HG03460 (cell line): ENCODE measurements around the gene NMNAT1.
"Not testable (repeated sequence)": the region's sequence is repeated elsewhere in the genome, so short reads cannot be mapped to it uniquely, and the experiment has no call there.

Experiments used
- ATAC-seq: cut with Tn5 transposase; IDR thresholded peaks from one replicate; pipeline ENCODE4 v1.9.1; 2021; ENCODE audit not compliant: unreplicated experiment

Gene NMNAT1

DNA sequence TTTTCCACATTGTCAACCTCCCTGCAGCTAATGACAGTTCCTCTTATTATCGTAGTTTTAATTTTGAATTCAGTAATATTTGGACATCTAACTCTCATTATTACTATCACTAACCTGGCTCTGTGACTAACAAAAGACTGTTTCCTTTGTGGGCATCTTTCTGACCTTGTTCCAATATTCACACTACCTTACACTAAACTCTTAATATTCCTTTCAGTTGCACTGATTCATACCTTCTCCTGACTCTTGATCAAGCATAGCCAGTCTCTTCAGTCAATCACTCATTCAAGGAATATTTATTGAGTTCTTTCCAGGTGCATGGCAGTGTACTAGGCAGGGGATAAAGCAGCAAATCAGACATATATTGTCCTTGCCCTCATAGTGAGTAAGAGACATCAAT is 25.4 kb upstream of the NMNAT1 start:
- ATAC-seq = no peak

DNA sequence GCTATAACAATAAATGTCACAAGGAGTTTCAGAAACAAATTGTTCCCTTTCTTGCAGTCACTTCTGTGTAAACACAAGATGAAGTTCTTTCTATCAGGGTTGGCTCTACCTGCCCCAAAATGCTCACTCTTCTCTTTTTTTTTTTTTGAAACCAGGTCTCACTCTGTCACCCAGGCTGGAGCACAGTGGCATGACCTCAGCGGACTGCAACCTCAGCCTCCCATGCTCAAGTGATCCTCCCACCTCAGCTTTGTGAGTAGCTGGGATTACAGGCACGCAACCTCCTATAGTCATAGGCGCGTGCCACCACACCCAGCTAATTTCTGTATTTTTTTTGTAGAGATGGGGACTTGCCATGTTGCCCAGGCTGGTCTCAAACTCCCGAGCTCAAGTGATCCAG is 22.7 kb upstream of the NMNAT1 start:
- no peak for ATAC-seq

DNA sequence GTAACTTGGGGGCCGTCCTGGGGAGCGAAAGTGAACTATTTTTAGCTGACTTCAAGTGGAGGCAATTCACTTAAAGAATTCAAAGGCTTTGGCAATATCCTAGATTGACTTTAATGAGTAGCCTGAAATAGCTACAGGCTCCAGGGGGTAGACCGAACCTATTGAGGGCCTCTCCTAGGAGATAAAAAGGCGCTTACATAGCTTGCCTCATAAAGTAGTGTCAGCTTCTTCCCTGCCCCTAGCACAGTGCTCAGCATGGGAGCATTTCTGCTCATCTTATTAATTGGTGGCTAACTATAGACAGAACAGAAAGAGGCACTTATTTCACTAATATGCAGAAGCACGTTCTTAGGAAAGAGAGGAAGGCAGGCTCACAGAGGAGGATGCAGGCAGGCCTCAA is 20.9 kb upstream of the NMNAT1 start:
- ATAC-seq = no peak

DNA sequence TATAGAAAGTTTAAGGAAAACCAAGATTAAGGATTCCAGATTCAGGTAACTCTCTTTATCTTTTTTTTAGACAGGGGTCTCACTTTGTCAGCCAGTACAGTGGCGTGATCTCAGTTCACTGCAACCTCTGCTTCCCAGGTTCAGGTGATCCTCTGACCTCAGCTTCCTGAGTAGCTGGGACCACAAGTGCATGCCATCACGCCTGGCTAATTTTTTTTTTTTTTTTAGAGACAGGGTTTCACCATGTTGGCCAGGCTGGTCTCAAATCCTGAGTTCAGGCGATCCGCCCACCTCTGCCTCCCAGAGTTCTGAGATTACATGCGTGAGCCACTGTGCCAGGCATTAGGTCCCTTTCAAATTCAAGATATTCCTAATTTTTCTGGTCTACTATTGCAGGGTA is 16.0 kb upstream of the NMNAT1 start:
- ATAC-seq = no peak

DNA sequence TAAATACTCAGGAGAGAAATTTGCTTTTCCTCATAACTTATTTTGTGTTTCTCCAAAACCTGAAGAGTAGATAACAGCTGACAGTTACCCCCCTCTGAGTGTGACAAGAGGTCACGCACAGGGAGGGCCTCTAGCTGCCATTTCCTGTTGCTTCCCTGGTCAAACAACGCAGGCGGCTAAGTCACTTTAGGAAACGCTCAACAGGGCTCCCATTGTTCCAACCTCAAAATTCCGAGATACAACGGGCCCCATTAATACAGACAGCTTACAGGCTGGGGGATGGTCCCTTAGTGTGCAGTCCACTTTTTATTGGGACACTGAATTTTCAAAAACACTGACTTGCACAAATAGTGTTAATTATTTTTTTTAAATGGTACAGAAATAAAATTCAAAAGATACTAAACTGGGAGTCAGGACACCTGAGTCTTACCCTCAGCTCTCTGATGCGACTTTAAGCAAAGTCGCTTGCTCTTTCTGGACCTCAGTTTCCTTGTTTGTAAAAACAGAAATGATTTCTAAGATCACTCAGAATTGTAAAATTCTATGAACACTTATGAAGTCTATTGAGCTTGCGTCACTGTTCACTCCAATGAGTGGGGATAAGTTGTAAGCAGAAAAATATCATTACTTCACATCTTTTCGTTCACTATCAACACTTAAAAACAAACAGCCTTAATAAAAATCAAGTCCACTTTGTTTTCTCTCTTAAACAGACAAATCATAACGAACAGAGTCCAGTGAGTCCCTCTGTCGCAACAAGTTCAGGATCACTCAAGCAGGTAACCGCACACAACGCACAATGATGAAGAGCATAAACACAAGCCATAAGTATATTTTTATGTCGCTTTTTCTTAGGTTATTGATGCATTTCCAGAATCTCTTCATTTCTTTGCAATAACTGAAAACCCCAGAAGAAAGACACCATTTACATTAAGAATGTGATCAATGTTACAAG is 13.6 kb upstream of the NMNAT1 start:
- no peak for ATAC-seq

DNA sequence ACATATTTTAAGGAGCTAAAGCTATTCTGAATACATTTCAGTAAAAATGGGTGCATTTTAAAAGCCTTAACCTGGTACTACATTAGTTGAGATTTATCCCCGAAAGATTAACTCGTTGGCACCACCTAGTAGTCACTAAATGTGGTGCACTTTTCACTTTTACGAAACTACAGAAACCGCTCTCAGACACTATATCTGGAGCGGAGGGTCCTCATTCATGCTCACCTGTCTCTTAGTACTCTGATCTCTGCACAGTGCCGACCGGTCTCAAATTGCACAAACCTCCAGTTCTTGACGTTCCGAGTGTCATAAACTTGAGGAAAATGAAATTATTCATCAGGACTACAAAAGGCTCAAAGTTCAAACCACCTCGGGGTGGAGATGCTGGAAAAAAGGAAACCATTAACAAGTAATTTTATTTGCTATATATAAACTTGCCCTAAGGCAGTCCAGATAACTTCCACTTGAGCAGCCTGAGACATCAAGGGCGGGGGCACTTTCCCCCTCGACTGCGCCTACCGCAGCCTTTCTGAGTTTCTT is 806 bp upstream of the NMNAT1 start:
- ATAC-seq = peak; percentile 12

DNA sequence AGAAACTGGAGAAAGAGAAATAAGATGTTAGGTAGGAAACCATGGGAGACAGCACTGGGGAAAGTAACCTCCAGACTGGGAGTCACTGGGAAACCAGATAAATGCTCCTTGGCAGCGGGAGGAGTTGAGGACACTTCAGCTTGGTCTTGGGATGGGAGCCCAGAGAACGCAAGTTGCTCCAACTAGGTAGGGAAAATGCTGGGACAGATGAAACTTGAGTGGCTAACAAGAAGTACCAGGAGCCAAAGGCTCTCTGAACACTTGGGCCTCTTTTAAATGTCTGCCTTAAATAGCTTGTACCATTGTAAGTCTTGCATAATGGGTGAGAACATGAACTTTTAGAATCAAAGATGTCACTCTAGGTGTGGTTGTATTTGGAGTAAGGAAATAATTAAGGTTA is 3.0 kb downstream of the NMNAT1 start:
- no peak for ATAC-seq

DNA sequence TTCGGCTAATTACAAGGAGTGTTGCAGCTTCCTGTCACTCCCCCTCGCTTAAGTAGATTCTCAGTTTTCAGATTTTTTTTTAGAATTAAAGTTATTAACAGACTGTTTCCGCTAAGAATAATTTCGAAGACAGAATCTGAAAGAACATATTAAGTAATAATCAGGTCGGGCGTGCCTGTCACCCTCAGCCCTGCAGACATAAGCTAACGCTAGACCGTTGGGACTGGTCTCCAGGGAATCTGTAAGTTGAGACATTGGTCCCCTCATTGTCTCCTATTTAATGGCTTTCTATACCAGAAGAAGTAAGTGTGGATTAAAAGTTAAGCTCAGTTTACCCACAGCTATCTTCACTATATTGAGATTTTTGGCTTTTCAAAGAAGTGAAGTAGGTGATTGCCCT is 14.5 kb downstream of the NMNAT1 start:
- no peak for ATAC-seq

DNA sequence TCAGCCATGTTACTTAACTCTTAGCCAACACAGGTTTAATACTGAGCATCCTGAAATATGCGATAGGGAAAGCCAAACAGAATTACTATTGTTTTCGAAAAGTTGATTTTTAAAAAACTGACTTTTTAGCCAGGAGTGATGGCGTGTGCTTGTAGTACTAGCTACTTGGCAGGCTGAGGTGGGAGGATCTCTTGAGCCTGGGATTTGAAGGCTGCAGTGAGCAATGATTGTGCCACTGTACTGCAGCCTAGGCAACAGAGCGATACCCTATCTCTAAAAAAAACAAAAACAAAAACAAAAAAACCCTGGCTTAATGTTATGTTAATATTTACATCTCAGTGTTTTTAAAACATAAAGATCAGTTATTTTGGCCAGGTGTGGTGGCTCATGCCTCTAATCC is 16.7 kb downstream of the NMNAT1 start:
- ATAC-seq = no peak

DNA sequence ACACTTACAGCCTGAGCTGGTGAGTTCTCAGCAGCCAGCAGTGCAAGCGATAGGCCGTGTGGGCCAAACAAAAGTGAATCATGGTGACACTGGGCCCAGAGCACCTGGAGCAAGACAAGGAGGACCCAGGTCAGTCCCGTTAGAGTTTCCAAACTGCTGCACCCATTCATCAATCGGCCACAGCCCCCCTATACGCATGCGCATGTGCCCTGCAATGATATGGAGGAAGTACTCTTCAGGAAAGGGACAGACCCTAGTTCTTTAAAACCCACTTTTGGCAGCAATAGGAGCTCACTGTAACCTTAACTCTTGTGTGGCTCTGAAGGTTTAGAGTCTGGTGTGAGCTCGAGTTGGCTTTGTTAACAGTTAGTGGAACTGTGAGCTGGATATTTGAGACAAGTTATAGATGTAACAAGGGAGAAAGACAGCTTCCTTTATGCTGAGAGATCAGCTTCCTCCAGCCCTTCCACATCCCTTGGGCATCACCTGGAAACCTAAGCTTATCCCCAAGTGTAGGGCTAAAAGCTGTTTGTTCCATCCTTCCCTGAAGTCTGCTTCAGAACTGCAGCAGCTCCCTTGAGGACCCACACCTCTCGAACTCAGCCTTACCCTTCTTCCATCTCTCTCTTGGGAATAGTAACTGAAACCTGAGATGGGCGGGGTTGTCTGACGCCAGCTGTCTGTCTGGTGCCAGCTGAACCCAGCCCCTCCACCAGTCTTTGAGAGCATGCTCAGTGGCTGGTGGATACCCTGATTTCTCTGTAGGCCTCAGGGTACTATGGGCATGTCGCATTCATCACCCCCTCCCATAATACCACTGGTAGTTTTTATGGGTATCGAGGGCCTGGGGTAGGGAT is 17.7 kb downstream of the NMNAT1 start:
- no peak for ATAC-seq

DNA sequence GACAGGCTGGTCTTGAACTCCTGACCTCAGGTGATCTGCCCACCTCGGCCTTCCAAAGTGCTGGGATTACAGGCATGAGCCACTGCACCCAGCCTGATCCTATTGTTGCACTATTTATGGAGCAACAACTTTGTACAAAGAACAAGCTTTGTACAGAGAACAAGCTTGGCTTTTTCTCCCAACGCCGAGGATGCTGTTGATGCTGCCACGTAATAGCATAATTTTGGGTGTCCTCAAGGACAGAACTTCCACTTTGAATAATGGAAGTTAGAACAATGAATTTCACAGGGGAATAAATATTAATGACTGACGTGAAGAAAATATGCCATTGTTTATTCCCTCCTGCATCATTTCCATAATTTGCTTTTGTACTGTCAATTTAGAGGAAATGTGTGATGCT is 41.0 kb downstream of the NMNAT1 start:
- no peak for ATAC-seq

DNA sequence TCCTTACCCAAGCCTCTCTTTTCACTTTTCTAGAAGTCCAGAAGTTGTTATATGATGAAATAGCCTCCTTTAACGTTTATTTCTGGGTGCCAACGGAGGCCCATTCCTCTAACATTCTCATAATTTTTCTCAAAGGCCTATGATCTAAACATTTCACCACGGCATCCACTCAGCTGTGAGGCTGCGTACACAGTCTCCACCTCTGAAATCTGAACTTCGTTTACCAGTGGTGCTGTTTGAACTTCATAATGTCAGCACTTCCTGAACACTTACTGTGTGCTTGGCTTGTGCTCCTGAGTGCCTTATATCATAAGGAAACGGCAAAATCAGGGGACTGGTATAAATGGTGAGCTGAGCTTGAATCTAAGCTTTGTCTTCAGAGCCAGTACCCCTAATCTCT is 41.7 kb downstream of the NMNAT1 start:
- ATAC-seq = no peak

DNA sequence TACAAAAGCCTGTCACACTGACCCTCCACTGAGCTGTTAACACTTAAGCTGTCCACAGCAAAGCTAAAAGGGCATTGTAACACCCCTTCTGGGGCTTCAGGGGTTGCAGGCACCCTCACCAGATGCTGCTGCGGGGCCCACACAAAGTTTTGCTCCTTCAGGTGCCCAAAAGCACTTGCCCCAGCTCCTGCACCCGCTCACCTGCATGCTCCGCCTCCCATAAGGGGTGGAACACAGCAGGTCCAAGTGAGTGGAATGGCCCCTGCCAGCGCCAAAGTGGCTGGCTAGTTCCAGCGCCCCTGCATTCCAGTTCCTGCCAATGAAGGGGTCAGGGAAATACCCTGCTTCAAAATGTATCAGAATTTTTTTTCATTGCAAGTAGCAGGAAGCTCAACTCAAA is 46.5 kb downstream of the NMNAT1 start:
- ATAC-seq = no peak

DNA sequence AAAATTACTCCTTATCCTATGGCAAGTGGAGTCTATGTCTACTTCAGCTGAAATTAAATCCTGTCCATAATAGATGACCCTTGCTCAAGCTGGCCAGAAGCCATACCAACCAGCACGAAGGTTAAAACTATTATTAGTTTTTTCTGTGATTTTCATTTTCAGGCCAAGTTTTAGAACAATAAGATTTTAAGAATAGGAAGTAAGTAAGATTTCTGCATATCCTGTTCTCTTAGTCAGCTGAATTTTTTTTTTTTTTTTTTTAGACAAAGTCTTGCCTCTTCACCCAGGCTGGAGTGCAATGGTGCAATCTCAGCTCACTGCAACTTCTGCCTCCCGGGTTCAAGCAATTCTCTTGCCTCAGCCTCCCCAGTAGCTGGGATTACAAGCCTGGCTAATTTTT is 47.7 kb downstream of the NMNAT1 start:
- ATAC-seq = no peak

DNA sequence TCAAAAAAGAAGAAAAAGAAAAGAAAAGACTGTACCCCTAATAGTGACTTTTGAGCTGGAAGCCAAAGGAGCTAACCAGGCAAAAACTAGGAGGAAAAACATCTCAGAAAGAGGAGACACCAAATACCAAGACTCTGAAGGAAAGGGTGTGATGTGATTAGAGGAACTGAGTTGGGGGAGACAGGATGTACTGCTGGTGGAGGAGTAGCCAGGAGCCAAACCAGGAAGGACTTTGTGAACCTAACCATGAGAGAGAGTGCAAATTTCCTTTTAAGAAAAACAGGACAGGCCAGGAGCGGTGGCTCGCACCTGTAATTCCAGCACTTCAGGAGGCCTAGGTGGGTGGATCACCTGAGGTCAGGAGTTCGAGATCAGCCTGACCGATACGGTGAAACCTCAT is 49.6 kb downstream of the NMNAT1 start:
- ATAC-seq = no peak

DNA sequence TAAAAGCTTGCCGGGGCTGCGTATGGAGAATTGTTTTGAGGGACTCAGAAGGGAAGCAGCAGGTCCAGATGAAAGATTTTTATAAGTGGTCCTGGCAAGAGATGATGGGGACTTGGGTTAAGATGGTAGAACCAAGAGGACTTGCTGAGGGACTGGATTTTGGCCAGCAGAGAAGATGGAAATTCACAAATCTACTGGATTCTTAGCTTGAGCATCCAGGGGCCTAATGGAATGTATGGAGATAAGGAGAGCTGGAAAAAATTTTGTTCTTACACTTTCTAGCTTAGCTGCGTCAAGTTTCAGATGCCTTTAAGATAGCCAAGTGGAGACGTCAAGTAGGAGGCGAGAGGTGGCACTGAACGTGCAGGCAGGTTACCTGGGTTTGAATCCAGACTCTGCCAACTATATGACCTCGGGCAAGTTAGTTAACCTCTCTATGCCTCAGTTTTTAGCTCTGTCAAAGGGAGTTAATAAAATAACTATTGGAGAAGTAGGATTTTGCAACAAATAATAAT is 50.3 kb downstream of the NMNAT1 start:
- no peak for ATAC-seq

DNA sequence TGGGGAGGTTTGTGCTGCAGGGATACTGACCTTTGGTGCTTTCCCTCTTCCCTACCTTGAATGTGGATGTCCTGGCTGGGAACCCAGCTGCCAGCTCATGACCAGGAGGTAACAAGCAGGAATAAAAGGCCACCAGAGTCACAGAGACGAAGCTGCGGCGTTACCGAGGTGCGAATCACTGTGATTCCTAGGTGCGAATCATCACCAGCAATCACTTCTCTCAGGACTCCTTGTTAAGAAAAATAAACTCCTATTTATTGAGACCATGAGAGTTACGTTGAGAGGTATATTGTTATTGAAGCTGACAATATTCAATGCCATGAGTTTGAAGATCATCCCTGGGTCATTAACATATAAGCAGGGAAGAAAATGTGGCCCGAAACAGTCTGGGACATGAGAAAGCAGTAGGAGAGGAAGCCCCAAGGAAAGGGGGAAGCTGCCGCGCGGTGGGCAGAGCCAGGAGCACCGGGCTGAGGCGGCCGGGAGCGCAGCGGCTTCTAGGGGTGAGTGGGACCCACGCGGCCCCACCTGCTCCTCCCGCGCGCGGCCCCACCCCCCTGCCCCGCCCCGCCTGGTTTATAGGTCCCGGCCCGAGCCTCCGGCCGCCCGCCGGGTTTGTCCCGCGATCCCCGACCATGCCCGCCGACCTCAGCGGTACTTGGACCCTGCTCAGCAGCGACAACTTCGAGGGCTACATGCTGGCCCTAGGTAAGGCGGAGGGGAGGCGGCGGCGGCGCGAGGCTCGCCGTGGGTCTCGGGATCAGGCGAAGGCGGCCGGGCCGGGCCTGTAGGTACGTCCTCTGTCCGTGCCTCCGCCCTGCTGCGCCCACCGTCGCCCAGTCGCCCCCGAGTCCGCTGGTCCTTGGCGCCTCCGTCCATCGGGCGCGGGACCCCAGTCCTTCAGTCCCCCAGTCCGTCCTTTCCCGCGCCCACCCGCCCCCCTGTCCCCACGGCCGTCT is 53.6 kb downstream of the NMNAT1 start, which contains the start of gene RBP7:
Gene RBP7, plus strand, starts transcription at position 605 of the 959 bp plus-strand sequence. Its CDS starts 31 bp downstream, at position 636.
- ATAC-seq = no peak

DNA sequence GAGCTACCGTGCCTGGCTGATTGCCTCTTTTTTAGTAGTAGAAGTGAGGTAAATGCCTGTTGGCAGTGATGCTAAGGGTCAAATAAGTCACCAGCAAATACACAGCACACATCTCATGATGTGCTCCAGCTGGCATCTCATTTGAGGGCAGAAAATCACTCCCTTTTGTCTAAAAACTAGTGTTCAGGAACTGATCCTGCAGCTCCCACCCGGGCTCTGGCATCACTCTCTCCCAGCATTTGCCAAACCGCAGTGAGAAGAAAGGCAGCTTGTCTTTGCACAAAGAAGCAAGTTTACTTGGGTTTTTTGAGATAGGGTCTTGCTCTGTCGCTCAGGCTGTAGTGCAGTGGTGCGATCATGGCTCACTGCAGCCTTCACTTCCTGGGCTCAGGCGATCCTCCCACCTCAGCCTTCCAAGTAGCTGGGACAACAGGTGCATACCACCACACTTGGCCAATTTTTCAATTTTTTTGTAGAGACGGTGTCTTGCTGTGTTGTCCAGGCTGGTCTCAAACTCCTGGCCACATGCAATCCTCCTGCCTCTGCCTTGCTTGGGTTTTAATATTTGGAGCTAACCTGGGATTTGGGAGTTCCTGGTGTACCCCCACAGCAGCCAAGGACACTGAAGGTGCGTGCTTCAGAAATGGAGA is 57.9 kb downstream of the NMNAT1 start:
- no peak for ATAC-seq

DNA sequence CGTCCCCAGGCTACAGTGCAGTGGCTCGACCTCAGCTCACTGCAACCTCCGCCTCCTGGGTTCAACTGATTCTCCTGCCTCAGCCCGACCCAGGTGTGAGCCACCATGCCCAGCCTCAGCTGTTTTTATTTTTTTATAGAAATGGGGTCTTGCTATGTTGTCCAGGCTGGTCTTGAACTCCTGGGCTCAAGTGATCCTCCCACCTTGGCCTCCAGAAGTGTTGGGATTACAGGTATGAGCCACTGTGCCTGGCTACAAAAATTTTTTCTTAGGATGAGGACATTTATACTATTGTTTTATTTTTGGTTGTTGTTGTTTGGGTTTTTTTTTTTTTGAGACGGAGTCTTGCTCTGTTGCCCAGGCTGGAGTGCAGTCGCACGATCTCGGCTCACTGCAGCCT is 62.0 kb downstream of the NMNAT1 start:
- ATAC-seq = not testable (repeated sequence)

DNA sequence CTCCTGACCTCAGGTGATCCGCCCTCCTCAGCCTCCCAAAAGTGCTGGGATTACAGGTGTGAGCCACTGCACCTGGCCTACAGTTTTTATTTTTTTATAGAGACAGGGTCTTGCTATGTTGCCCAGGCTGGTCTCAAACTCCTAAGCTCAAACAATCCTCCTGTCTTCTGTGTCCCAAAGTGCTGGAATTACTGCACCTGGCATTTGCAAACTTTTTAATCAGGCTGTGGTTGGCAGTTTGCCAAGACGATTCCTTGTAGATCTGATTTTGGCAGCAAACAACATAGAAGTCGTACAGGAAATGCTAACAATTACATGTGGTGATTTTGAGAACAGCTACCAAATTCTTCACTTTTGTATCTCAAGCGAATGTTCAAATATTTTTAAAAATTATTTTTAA is 63.9 kb downstream of the NMNAT1 start:
- no peak for ATAC-seq
